ENCODE results near the gene ZNF543. TPM values are rescaled to one million over a fixed set of nuclear protein-coding genes. Genes with fewer than 3 reads are reported as not detected.

The ZNF543 gene
- total and polyA plus RNA-seq, 9 of the 15 experiments (the other 6 are each of a cell fraction or from before 2014, with no cell fraction given), result 0.14 to 5.5 (median 2.4) TPM

- TF ChIP-seq ZNF232 (CRISPR knock-in tag; IDR thresholded peaks at IDR 0.05) (no peak), ERF (CRISPR knock-in tag; IDR thresholded peaks at IDR 0.05) (0 out of 2 replicates have a peak, but pooled peaks have one; percentile 73), SOX6 (IDR thresholded peaks at IDR 0.05) (no peak), ZBTB2 (IDR thresholded peaks at IDR 0.05) (no peak), ZNF830 (CRISPR knock-in tag; IDR thresholded peaks at IDR 0.05) (no peak), CHD7 (IDR thresholded peaks at IDR 0.05; ENCODE audit: low read depth, low read length) (no peak), BACH1 (tag; IDR thresholded peaks at IDR 0.05) (no peak), POLR3G (IDR thresholded peaks at IDR 0.05; ENCODE audit: extremely low read depth, insufficient read length, insufficient replicate concordance) (no peak)
- TF ChIP-seq, protein P1, sequence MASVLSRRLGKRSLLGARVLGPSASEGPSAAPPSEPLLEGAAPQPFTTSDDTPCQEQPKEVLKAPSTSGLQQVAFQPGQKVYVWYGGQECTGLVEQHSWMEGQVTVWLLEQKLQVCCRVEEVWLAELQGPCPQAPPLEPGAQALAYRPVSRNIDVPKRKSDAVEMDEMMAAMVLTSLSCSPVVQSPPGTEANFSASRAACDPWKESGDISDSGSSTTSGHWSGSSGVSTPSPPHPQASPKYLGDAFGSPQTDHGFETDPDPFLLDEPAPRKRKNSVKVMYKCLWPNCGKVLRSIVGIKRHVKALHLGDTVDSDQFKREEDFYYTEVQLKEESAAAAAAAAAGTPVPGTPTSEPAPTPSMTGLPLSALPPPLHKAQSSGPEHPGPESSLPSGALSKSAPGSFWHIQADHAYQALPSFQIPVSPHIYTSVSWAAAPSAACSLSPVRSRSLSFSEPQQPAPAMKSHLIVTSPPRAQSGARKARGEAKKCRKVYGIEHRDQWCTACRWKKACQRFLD (CRISPR knock-in tag; IDR thresholded peaks at IDR 0.05), result peak; percentile 40; the same call in 1 of the 2 replicates
- TF ChIP-seq, protein P2, sequence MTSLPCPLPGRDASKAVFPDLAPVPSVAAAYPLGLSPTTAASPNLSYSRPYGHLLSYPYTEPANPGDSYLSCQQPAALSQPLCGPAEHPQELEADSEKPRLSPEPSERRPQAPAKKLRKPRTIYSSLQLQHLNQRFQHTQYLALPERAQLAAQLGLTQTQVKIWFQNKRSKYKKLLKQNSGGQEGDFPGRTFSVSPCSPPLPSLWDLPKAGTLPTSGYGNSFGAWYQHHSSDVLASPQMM (CRISPR knock-in tag; IDR thresholded peaks at IDR 0.05), result no peak
Observed at GRCh38 chr19:57320180-57321084, at the start of gene ZNF543 (continued).
